Gastroesophageal sphincter (tissue), 4 donors: ENCODE results near the gene SECISBP2L. TPM values are rescaled to one million over a fixed set of nuclear protein-coding genes. Genes with fewer than 3 reads are reported as not detected.

Source experiments
- ATAC-seq: fragments of 150-250 bp; one replicate; pipeline ENCODE4 v1.9.1; 2016; ENCODE audit warnings: mild to moderate bottlenecking, moderate library complexity
- H3K27ac ChIP-seq, 4 donors: fragments of 200-600 bp; sonication (generic) in 3 of 4; 1 replicate in 3 of 4; 2 replicates in 1 of 4; pipeline ENCODE4 v1.5.1; 2016 to 2019
- H3K27me3 ChIP-seq: fragments of 200-600 bp; sonication (generic); one replicate; pipeline ENCODE4 v1.5.1; 2019
- H3K36me3 ChIP-seq, 2 donors: fragments of 200-600 bp; sonication (generic); one replicate each; pipeline ENCODE4 v1.5.1; 2019; ENCODE audit warnings: control low read depth in 1 of 2
- H3K4me1 ChIP-seq, 3 donors: fragments of 200-600 bp; sonication (generic); 1 replicate in 2 of 3; 2 replicates in 1 of 3; pipeline ENCODE4 v1.5.1; 2016 to 2019; ENCODE audit warnings: control low read depth in 2 of 3
- H3K4me3 ChIP-seq, 2 donors: fragments of 200-600 bp; sonication (generic); one replicate each; pipeline ENCODE4 v1.5.1; 2019; ENCODE audit warnings: mild to moderate bottlenecking in 1 of 2, moderate library complexity in 1 of 2
- H3K9me3 ChIP-seq, 3 donors: fragments of 200-600 bp; sonication (generic); one replicate each; pipeline ENCODE4 v1.5.1; 2017 to 2019; ENCODE audit warnings: control low read depth in 2 of 3
- CTCF ChIP-seq, 4 experiments: fragments of 200-600 bp in 2 of 4; fragments of 450-650 bp in 2 of 4; sonication (generic) in 1 of 4; IDR thresholded peaks; one replicate each; pipeline ENCODE4 v1.5.1; 2017 to 2019; ENCODE audit warnings: antibody characterized with exemption in 4 of 4, mild to moderate bottlenecking in 2 of 4, moderate library complexity in 2 of 4
- EP300 ChIP-seq: sonication (generic); formaldehyde crosslinking; IDR thresholded peaks from one replicate; pipeline ENCODE4 v1.6.1; 2017; ENCODE audit warnings: antibody characterized with exemption, mild to moderate bottlenecking
- POLR2A ChIP-seq, 2 donors: fragments of 450-650 bp; IDR thresholded peaks; one replicate each; pipeline ENCODE4 v1.6.1; 2017; ENCODE audit warnings: antibody characterized with exemption in 2 of 2, mild to moderate bottlenecking in 2 of 2, moderate library complexity in 1 of 2
- POLR2AphosphoS5 ChIP-seq: sonication (generic); formaldehyde crosslinking; IDR thresholded peaks from one replicate; pipeline ENCODE4 v1.6.1; 2017; ENCODE audit warnings: antibody characterized with exemption
- WGBS, 2 donors: methylation state at CpG; one replicate each; pipeline ENCODE4 v1.1.5; 2018; ENCODE audit warnings: low coverage in 1 of 2; 5-methylcytosine and 5-hydroxymethylcytosine counted together
- total RNA-seq, 4 donors: library from RNA; depleted of rRNA; stranded (reverse); fragments of >200 nt; gene quantifications; one replicate each; pipeline ENCODE4 v1.1.0, GENCODE V29; 2016

The SECISBP2L gene
- total RNA-seq, 4 donors from 2014 or later, result 43.3 to 65.4 (median 63.0) TPM

GRCh38 chr15:49035825-49036224 is 10.4 kb downstream of the SECISBP2L start:
- 68 to 85% methylated on average over 2 of the region's 2 CpGs for WGBS, 2 donors
- TF ChIP-seq POLR2AphosphoS5 (no peak), POLR2A (IDR thresholded peaks at IDR 0.05) (no peak), EP300 (no peak), CTCF (IDR thresholded peaks at IDR 0.05) (no peak)
- Histone ChIP-seq H3K36me3 (peaks cover 0 to 32% of the 10 kb centered on the region in 2 donors), H3K27me3 (no peaks in the 10 kb centered on the region), H3K4me1 (peaks cover 0 to 41% (median 8%) of the 10 kb centered on the region in 3 donors), H3K9me3 (no peaks in the 10 kb centered on the region), H3K4me3 (no peak overlapping the region), H3K27ac (no peak overlapping the region)
- no peak for ATAC-seq

- 73 to 92% methylated on average over 5 of the region's 5 CpGs for WGBS, 2 donors
- Histone ChIP-seq H3K27ac (no peak overlapping the region), H3K36me3 (peaks cover 0 to 44% of the 10 kb centered on the region in 2 donors), H3K4me1 (peaks cover 0 to 20% (median 4%) of the 10 kb centered on the region in 3 donors), H3K9me3 (no peaks in the 10 kb centered on the region), H3K4me3 (no peak overlapping the region), H3K27me3 (no peaks in the 10 kb centered on the region)
- TF ChIP-seq POLR2A (IDR thresholded peaks at IDR 0.05) (no peak), EP300 (no peak), CTCF (IDR thresholded peaks at IDR 0.05) (no peak), POLR2AphosphoS5 (no peak)
- ATAC-seq, result no peak
Measured at GRCh38 chr15:49032601-49033145, 13.6 kb downstream of the SECISBP2L start.

- Histone ChIP-seq H3K36me3 (peaks cover 0 to 52% of the 10 kb centered on the region in 2 donors), H3K4me1 (peaks cover 0 to 12% (median 0%) of the 10 kb centered on the region in 3 donors), H3K9me3 (no peaks in the 10 kb centered on the region), H3K27ac (no peak overlapping the region), H3K4me3 (no peak overlapping the region), H3K27me3 (no peaks in the 10 kb centered on the region)
- no peak for ATAC-seq
- TF ChIP-seq CTCF (IDR thresholded peaks at IDR 0.05), result no peak
- TF ChIP-seq EP300, result no peak
- TF ChIP-seq POLR2AphosphoS5, result no peak
- no peak for TF ChIP-seq POLR2A (IDR thresholded peaks at IDR 0.05)
- 64 to 75% methylated on average over 2 of the region's 2 CpGs for WGBS, 2 donors
Measured at GRCh38 chr15:49031804-49032203, 14.4 kb downstream of the SECISBP2L start.

- Histone ChIP-seq H3K4me1 (no peaks in the 10 kb centered on the region), H3K4me3 (no peak overlapping the region), H3K9me3 (no peaks in the 10 kb centered on the region), H3K36me3 (peaks cover 0 to 71% of the 10 kb centered on the region in 2 donors), H3K27me3 (no peaks in the 10 kb centered on the region), H3K27ac (no peak overlapping the region)
- TF ChIP-seq POLR2A (IDR thresholded peaks at IDR 0.05) (no peak), CTCF (IDR thresholded peaks at IDR 0.05) (no peak), EP300 (no peak), POLR2AphosphoS5 (no peak)
- no peak for ATAC-seq
- 71% methylated on average over 1 of the region's 1 CpG for WGBS, 2 donors
Measured at GRCh38 chr15:49026700-49027099, 19.5 kb downstream of the SECISBP2L start.

GRCh38 chr15:49024840-49025239 is 21.4 kb downstream of the SECISBP2L start:
- TF ChIP-seq POLR2A (IDR thresholded peaks at IDR 0.05), result no peak
- no peak for TF ChIP-seq EP300
- no peak for TF ChIP-seq CTCF (IDR thresholded peaks at IDR 0.05)
- no peak for TF ChIP-seq POLR2AphosphoS5
- Histone ChIP-seq H3K27ac (no peak overlapping the region), H3K4me3 (no peak overlapping the region), H3K36me3 (peaks cover 0 to 87% of the 10 kb centered on the region in 2 donors), H3K9me3 (no peaks in the 10 kb centered on the region), H3K4me1 (no peaks in the 10 kb centered on the region), H3K27me3 (no peaks in the 10 kb centered on the region)
- no peak for ATAC-seq
- WGBS, 2 donors, result 79 to 83% methylated on average over 1 of the region's 1 CpG
